KMS-11 (cell line): ENCODE measurements around the gene CRIM1.

ENCODE experiments used
- H2AFZ ChIP-seq: fragments of 200-600 bp; sonication (generic); 2 replicates; pipeline ENCODE4 v1.6.1; 2016; ENCODE audit warnings: antibody characterized with exemption, mixed run types, low read depth
- H3K27ac ChIP-seq: fragments of 200-600 bp; sonication (generic); 2 replicates; pipeline ENCODE4 v1.6.1; 2016; ENCODE audit warnings: mild to moderate bottlenecking, mixed run types
- H3K27me3 ChIP-seq: fragments of 200-600 bp; sonication (generic); 2 replicates; pipeline ENCODE4 v1.6.1; 2017; ENCODE audit warnings: mild to moderate bottlenecking, low read depth, mixed run types, moderate library complexity; ENCODE audit not compliant: insufficient read depth
- H3K36me3 ChIP-seq: fragments of 200-600 bp; sonication (generic); 2 replicates; pipeline ENCODE4 v1.6.1; 2017; ENCODE audit warnings: mild to moderate bottlenecking, mixed run types; ENCODE audit not compliant: insufficient read depth
- H3K4me1 ChIP-seq: fragments of 200-600 bp; sonication (generic); 2 replicates; pipeline ENCODE4 v1.6.1; 2016; ENCODE audit warnings: mild to moderate bottlenecking, low read depth, mixed run types; ENCODE audit not compliant: poor library complexity, severe bottlenecking
- H3K4me2 ChIP-seq: fragments of 200-600 bp; sonication (generic); 2 replicates; pipeline ENCODE4 v1.7.0; 2016; ENCODE audit warnings: mild to moderate bottlenecking, mixed run types
- H3K4me3 ChIP-seq: fragments of 200-600 bp; sonication (generic); IDR thresholded peaks from 2 replicates; pipeline ENCODE4 v1.6.1; 2017; ENCODE audit warnings: low read depth, low read length, mixed read lengths; ENCODE audit not compliant: insufficient read depth
- H3K79me2 ChIP-seq: fragments of 200-600 bp; sonication (generic); 2 replicates; pipeline ENCODE4 v1.6.1; 2016; ENCODE audit warnings: low read depth, mixed run types; ENCODE audit not compliant: insufficient read depth
- H3K9ac ChIP-seq: fragments of 200-600 bp; sonication (generic); 2 replicates; pipeline ENCODE4 v1.6.1; 2016; ENCODE audit warnings: mild to moderate bottlenecking, mixed run types
- H4K20me1 ChIP-seq: fragments of 200-600 bp; sonication (generic); 2 replicates; pipeline ENCODE4 v1.6.1; 2016; ENCODE audit warnings: mild to moderate bottlenecking, mixed run types; ENCODE audit not compliant: insufficient read depth
- CTCF ChIP-seq: fragments of 200-600 bp; sonication (generic); conservative IDR thresholded peaks from 2 replicates; pipeline ENCODE4 v1.6.1; 2017; ENCODE audit warnings: low read depth, mild to moderate bottlenecking, antibody characterized with exemption, low read length, moderate library complexity, mixed read lengths

The CRIM1 gene

GRCh38 chr2:36499128-36499820 is 143.7 kb downstream of the CRIM1 start:
- H3K4me3 ChIP-seq, result no peak overlapping the region
- peaks cover 9% of the 10 kb centered on the region for H3K4me1 ChIP-seq
- H3K79me2 ChIP-seq, result no peaks in the 10 kb centered on the region
- H3K36me3 ChIP-seq, result no peaks in the 10 kb centered on the region
- H4K20me1 ChIP-seq, result no peaks in the 10 kb centered on the region
- H3K27me3 ChIP-seq, result no peaks in the 10 kb centered on the region
- no peak for TF ChIP-seq CTCF
- no peak overlapping the region for H3K9ac ChIP-seq
- H2AFZ ChIP-seq, result no peak overlapping the region
- H3K27ac ChIP-seq, result no peak overlapping the region
- no peak overlapping the region for H3K4me2 ChIP-seq

GRCh38 chr2:36500072-36500471 is 144.5 kb downstream of the CRIM1 start:
- Histone ChIP-seq H3K4me1 (peaks cover 9% of the 10 kb centered on the region), H3K4me3 (no peak overlapping the region), H3K27ac (no peak overlapping the region), H3K9ac (no peak overlapping the region), H3K27me3 (no peaks in the 10 kb centered on the region), H2AFZ (no peak overlapping the region), H3K4me2 (no peak overlapping the region), H4K20me1 (no peaks in the 10 kb centered on the region), H3K36me3 (no peaks in the 10 kb centered on the region), H3K79me2 (no peaks in the 10 kb centered on the region)
- no peak for TF ChIP-seq CTCF

- Histone ChIP-seq H3K4me1 (peaks cover 2% of the 10 kb centered on the region), H3K9ac (no peak overlapping the region), H3K36me3 (no peaks in the 10 kb centered on the region), H2AFZ (no peak overlapping the region), H3K4me3 (no peak overlapping the region), H3K27ac (no peak overlapping the region), H3K4me2 (no peak overlapping the region), H4K20me1 (no peaks in the 10 kb centered on the region), H3K79me2 (no peaks in the 10 kb centered on the region), H3K27me3 (no peaks in the 10 kb centered on the region)
- TF ChIP-seq CTCF, result no peak
Measured at GRCh38 chr2:36502081-36502480, 146.5 kb downstream of the CRIM1 start.

GRCh38 chr2:36507408-36507812 is 151.8 kb downstream of the CRIM1 start:
- peak; percentile 87 for TF ChIP-seq CTCF
- Histone ChIP-seq H3K9ac (no peak overlapping the region), H2AFZ (no peak overlapping the region), H3K27me3 (no peaks in the 10 kb centered on the region), H3K27ac (no peak overlapping the region), H3K4me2 (no peak overlapping the region), H3K36me3 (no peaks in the 10 kb centered on the region), H3K4me1 (peaks cover 23% of the 10 kb centered on the region), H3K79me2 (no peaks in the 10 kb centered on the region), H3K4me3 (no peak overlapping the region), H4K20me1 (no peaks in the 10 kb centered on the region)
